Measurements from ENCODE around the gene MS4A14. TPM values are rescaled to one million over a fixed set of nuclear protein-coding genes. Genes with fewer than 3 reads are reported as not detected.

MS4A14 gene
- total RNA-seq, 1 experiment from 2014 or later = not detected

DNA sequence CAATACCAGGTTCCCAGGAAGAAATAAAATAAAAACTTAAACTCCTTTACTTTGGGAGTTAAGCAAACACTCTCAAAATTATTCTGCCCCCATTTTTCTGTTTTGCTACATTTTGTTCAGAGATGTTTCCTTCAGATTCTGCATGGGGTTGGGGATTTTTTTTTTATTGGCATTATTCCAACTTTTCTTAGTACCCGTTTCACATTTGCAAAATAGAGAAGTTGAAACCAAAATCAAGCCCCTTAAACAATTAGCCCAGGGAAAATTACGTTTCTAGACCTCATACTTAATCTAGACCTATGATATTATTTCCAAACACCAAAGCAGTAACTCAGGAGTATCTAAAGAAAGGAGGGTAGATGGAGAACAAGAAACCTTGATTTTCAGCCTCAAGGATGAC lies 38.5 kb upstream of the MS4A14 start:
- Histone ChIP-seq H3K4me3 (ENCODE audit: low read depth in 2 of 2, low read length in 2 of 2) (no peak overlapping the region), H3K36me3 (ENCODE audit: control insufficient read depth, insufficient read depth, low read length) (no peaks in the 10 kb centered on the region), H3K9me3 (ENCODE audit: control insufficient read depth, insufficient read depth, low read depth, low read length) (no peaks in the 10 kb centered on the region), H3K4me1 (ENCODE audit: control insufficient read depth, insufficient read depth, low read length) (no peaks in the 10 kb centered on the region), H3K27me3 (ENCODE audit: control insufficient read depth, insufficient read depth, low read length) (no peaks in the 10 kb centered on the region), H3K27ac (ENCODE audit: low read length) (no peak overlapping the region)
- no peak for ATAC-seq
- POLR2A ChIA-PET = interaction anchor here (0.7 kb wide), 1 partner anchor 353 kb away, joined by 3 read pairs; no protein-coding TSS in a partner anchor
- intact Hi-C loops (cut with micrococcal nuclease; ENCODE audit: unreplicated experiment) = no loop called here
- no TSS peak for BruUV-seq (replicated peaks)
- TF ChIP-seq TCF7L2 (IDR thresholded peaks at IDR 0.05; ENCODE audit: low read depth, low read length) = no peak
- TF ChIP-seq, protein P1, sequence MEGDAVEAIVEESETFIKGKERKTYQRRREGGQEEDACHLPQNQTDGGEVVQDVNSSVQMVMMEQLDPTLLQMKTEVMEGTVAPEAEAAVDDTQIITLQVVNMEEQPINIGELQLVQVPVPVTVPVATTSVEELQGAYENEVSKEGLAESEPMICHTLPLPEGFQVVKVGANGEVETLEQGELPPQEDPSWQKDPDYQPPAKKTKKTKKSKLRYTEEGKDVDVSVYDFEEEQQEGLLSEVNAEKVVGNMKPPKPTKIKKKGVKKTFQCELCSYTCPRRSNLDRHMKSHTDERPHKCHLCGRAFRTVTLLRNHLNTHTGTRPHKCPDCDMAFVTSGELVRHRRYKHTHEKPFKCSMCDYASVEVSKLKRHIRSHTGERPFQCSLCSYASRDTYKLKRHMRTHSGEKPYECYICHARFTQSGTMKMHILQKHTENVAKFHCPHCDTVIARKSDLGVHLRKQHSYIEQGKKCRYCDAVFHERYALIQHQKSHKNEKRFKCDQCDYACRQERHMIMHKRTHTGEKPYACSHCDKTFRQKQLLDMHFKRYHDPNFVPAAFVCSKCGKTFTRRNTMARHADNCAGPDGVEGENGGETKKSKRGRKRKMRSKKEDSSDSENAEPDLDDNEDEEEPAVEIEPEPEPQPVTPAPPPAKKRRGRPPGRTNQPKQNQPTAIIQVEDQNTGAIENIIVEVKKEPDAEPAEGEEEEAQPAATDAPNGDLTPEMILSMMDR (IDR thresholded peaks at IDR 0.05) = no peak
- TF ChIP-seq, protein P2, sequence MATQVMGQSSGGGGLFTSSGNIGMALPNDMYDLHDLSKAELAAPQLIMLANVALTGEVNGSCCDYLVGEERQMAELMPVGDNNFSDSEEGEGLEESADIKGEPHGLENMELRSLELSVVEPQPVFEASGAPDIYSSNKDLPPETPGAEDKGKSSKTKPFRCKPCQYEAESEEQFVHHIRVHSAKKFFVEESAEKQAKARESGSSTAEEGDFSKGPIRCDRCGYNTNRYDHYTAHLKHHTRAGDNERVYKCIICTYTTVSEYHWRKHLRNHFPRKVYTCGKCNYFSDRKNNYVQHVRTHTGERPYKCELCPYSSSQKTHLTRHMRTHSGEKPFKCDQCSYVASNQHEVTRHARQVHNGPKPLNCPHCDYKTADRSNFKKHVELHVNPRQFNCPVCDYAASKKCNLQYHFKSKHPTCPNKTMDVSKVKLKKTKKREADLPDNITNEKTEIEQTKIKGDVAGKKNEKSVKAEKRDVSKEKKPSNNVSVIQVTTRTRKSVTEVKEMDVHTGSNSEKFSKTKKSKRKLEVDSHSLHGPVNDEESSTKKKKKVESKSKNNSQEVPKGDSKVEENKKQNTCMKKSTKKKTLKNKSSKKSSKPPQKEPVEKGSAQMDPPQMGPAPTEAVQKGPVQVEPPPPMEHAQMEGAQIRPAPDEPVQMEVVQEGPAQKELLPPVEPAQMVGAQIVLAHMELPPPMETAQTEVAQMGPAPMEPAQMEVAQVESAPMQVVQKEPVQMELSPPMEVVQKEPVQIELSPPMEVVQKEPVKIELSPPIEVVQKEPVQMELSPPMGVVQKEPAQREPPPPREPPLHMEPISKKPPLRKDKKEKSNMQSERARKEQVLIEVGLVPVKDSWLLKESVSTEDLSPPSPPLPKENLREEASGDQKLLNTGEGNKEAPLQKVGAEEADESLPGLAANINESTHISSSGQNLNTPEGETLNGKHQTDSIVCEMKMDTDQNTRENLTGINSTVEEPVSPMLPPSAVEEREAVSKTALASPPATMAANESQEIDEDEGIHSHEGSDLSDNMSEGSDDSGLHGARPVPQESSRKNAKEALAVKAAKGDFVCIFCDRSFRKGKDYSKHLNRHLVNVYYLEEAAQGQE (IDR thresholded peaks at IDR 0.05; ENCODE audit: insufficient read depth in 1 of 2, low read depth in 2 of 2, low read length in 1 of 2) = no peak
- TF ChIP-seq SIN3A (IDR thresholded peaks at IDR 0.05; ENCODE audit: borderline replicate concordance, insufficient read depth, low read depth, low read length) = no peak
- no peak for TF ChIP-seq POLR2AphosphoS5 (IDR thresholded peaks at IDR 0.05; ENCODE audit: low read depth, low read length)
- CTCF ChIA-PET = no interaction called here
- DNase-seq (ENCODE audit: low read depth, low spot score) = no peak
- in situ Hi-C loops (cut with HindIII; ENCODE audit: low pct_unique_long_range_greater_than_20kb, low sequenced_read_pairs) = no loop called here

DNA sequence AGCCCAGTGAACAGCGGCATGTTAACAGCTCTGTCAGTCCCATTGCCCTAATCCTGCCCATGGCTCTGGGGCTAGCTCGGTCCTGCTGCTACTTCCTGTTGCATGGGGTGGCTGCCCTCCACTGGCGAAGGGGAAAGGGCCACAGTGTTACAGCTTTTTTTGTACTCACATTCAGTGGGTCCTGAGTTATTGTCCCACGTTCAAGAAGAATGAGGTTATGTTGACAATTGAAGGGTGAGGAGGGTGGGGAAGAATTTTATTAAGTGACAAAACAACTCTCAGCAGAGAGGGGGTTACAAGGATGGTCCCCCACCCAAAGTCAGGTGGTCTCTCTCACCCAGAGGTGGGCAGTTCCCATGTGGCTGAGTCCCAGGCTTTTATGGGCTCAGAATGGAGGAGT lies 35.6 kb upstream of the MS4A14 start:
- intact Hi-C loops (cut with micrococcal nuclease; ENCODE audit: unreplicated experiment) (no loop called here), in situ Hi-C loops (cut with HindIII; ENCODE audit: low pct_unique_long_range_greater_than_20kb, low sequenced_read_pairs) (no loop called here)
- CTCF ChIA-PET = interaction anchor here (0.5 kb wide), 1 partner anchor 116 kb away, joined by 3 read pairs; no protein-coding TSS in a partner anchor

More for the DNA sequence above, 35.6 kb upstream of the MS4A14 start:
- no peak for DNase-seq (ENCODE audit: low read depth, low spot score)
- H3K27me3 ChIP-seq (ENCODE audit: control insufficient read depth, insufficient read depth, low read length) = no peaks in the 10 kb centered on the region
- H3K27ac ChIP-seq (ENCODE audit: low read length) = no peak overlapping the region
- BruUV-seq (replicated peaks) = no TSS peak
- POLR2A ChIA-PET = no interaction called here
- no peak overlapping the region for H3K4me3 ChIP-seq (ENCODE audit: low read depth in 2 of 2, low read length in 2 of 2)
- peaks cover 5% of the 10 kb centered on the region; the same call in 1 of the 2 replicates for H3K4me1 ChIP-seq (ENCODE audit: control insufficient read depth, insufficient read depth, low read length)
- no peaks in the 10 kb centered on the region for H3K9me3 ChIP-seq (ENCODE audit: control insufficient read depth, insufficient read depth, low read depth, low read length)
- TF ChIP-seq POLR2AphosphoS5 (IDR thresholded peaks at IDR 0.05; ENCODE audit: low read depth, low read length) (no peak), TCF7L2 (IDR thresholded peaks at IDR 0.05; ENCODE audit: low read depth, low read length) (no peak), SIN3A (IDR thresholded peaks at IDR 0.05; ENCODE audit: borderline replicate concordance, insufficient read depth, low read depth, low read length) (no peak)
- TF ChIP-seq, protein P2 (IDR thresholded peaks at IDR 0.05; ENCODE audit: insufficient read depth in 1 of 2, low read depth in 2 of 2, low read length in 1 of 2) = no peak
- TF ChIP-seq, protein P1 (IDR thresholded peaks at IDR 0.05) = no peak
- ATAC-seq = no peak
- no peaks in the 10 kb centered on the region for H3K36me3 ChIP-seq (ENCODE audit: control insufficient read depth, insufficient read depth, low read length)
